DMS53 (cell line): ENCODE measurements around the gene PADI1.
"Not testable (repeated sequence)": the region's sequence is repeated elsewhere in the genome, so short reads cannot be mapped to it uniquely, and the experiment has no call there.

Experiments used
- DNase-seq: peaks from one replicate; lab custom pipeline; 2025; lab: John Stamatoyannopoulos, UW

PADI1 gene

DNA sequence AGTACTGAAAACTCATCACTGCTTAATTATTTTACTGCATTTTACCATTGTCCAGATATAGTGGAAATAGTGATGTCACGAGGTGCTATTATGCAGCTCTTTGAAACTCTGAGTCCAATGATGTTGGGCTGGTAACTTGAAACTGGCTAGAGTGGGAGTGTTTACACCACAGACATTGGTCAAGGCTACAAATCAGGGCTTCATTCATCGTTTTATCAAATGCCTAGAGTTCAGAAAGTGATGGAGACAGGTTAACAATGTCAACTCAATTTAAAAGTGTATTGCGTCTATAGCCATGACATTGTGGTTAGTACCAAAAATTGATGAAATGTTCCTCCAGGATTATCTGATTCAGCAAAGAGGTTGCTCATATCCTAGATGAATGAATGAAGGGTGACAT, 12.7 kb downstream of the PADI1 start:
- DNase-seq = no peak

DNA sequence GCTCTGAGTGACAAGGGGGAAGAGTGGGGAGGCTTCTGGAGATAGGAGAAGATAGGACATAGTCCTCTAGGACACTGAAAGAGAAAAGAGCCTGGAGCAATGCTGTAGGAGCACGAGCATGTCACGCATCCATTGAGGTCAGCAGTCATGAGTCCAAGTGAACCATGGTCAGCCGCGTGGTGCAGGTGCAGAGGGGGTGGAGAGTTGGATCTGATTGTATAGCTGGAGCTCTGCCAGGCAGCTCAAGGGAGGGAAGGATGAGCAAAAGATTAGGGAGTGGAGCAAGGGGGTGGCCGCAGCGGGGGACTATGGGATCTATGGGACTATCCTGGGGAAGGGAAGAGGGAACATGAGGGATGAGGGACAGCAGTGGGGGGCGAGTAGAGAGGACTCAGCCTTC, 14.0 kb downstream of the PADI1 start:
- DNase-seq = peak; percentile 44

DNA sequence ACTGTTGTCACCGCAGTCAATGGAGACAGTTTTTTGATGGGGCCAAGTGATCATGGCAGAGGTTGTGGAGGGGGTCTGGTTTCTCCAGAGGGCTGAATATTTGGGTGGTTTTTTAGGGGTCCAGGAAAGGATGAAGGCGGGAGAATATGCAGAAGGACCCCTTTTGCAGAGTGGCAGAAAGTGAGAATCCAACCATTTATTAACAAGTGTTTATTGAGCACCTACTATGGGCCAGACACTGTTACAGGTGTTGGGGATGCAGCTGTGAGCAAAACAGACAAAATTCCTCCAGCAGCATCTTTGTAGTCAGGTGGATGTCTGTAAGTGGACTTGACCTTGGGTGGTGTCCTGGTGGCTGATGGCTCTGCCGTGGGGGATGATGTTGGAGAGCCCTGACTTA, 15.4 kb downstream of the PADI1 start:
- no peak for DNase-seq

DNA sequence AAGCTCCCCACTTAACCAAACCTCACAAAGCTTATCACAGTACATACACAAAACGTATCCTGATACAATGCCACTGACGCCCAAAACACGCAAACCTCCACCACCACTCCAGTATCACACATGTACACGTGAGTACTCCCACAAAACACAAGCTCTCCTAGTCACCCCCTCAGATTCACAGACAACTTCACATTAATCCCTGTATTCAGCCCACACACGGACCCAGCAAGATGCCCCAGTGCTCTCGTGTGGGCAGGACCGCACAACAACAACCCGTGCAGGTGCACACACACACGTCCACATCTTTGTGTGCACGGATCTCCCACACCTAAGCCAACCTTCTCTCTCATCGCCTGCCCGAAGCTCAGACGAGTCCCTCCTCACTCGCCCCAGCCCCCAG, 17.6 kb downstream of the PADI1 start:
- DNase-seq = no peak

DNA sequence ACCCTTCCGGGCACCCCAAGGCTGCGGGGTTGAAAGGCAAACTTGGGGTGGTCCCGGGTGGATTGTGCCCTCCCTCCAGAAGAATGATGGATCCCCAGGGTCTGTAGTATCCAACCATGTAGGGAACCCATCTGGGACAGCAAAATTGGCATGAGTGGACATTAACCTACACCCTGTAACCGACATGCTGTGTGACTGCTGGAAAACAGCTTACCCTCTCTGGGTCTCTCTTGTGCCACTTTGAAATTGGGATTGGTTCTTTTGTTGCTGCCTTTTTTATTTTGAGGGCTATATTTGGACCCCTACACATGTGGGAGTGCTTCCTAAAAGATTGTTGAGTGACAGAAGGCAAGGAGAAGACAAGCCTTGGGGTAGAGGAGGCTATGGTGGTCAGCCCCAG, 19.5 kb downstream of the PADI1 start:
- DNase-seq = no peak

DNA sequence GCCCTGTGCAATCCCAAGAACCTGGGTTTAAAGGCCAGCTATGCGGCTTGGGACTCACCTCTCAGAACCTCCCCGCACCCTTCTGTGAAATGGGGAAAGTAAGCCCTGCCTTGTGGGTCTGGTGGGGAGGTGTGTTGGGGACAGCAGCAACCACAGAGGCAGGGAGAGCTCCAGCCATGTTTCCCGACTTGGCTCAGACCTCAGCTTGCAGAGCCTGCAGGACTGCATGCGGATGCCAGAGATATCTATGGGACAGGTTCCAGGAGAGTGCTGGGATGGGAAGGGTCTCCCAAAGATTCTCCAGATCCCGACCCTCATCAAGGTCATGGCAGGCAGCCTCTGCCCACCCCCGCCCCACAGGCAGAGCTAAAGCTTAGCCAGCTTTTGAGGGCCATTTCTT, 20.2 kb downstream of the PADI1 start:
- no peak for DNase-seq

DNA sequence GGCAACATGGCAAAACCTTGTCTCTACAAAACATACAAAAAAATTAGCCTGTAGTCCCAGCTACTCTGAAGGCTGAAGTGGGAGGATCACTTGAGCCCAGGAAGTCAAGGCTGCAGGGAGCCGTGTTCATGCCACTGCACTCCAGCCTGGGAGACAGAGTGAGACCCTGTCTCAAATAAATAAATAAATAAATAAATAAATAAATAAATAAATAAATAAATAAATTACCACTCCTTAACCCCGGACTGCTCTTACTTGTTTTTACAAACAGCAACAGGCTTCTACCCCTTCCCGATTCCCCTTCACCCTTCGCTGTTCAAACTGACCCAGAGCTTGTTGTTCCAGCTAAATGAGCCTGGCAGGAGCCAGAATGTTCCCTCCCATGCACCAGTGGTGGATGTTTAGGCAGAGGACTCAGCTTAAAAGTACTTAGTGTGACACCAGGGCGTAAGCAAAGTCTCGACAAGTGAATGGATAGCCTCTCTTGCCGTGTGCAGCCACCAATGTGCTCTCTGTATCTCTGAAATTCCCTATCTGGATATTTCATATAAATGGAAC, 22.5 kb downstream of the PADI1 start:
- DNase-seq = peak; percentile 38

DNA sequence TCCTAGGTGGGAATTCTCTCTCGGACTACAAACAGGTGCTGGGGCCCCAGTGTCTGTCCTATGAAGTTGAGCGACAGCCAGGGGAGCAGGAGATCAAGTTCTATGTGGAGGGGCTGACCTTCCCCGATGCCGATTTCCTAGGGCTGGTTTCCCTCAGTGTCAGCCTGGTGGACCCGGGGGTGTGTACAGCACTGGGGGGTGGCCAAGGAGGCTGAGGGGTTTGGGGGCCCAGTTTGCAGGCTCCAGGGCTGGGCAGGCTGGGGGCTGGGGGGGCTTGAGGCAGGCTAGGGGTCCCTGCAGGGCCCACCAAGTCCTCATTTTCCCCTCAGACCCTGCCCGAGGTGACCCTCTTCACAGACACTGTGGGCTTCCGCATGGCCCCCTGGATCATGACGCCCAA, 23.7 kb downstream of the PADI1 start:
- no peak for DNase-seq

DNA sequence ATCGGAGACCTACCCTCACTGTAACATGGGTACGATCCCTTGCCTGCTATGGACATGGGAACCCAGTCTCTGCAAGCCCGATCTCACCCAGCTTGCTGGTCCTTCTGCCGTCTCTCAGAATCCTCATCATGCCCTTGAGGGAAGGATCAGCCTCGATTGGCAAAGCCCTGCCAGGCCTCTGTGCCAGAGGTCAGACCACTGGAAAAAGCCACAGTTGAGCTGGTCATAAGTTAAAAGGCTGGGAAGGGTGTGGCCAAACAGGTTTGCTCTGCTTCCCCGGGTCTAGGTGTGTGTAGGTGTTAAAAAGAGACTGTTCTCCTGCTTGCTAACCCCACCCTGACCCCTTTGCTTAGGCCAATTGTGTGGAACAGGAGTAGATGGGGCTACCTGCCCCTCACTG, 24.5 kb downstream of the PADI1 start:
- DNase-seq = no peak

DNA sequence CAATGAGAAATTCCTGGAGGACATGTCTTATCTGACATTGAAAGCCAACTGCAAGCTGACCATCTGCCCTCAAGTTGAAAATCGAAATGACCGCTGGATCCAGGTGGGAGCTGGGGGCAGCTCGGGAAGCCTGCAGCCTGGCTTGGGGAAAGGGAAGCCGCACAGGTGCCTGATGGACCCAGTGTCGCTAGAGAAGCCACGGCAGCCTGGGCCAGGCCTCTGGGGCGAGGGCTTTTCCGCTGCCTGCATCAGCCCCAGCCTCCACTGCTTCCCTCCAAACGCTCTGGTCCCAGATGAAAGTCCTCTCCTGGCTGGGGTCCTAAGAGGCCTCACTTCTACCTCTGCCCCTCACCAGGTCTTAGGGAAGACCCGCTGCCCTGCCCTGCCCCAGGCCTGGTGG, 25.2 kb downstream of the PADI1 start:
- no peak for DNase-seq

DNA sequence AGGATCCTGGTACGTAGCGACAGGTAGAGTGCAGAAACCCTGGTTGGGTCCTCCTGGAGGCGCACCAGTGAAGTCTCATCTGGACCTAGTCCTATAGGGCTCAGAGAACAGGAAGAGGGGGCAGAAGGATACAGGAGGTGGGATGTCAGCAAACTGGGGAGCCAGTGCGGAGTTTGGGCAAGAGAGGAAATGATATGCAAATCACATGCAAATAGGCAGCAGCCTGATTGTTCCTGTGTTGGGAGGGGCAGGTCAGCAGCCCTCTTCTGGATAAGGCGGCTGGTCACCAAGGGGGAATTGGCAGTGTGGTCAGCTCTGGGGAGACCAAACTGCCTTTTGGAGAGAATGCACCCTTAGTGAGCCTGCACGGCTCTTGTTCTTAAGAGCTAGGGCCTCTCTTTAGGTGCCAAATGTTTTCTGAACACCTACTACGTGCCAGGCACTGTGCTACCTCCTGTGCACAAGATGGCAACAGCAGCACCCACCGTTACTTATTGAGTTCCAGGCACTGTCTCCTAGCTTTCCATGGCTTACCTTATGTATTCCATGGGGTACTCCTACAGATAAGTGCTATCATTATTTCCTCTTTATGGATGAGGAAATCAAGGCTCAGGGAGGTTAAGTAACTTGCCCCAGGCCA, 25.9 kb downstream of the PADI1 start:
- DNase-seq = no peak

DNA sequence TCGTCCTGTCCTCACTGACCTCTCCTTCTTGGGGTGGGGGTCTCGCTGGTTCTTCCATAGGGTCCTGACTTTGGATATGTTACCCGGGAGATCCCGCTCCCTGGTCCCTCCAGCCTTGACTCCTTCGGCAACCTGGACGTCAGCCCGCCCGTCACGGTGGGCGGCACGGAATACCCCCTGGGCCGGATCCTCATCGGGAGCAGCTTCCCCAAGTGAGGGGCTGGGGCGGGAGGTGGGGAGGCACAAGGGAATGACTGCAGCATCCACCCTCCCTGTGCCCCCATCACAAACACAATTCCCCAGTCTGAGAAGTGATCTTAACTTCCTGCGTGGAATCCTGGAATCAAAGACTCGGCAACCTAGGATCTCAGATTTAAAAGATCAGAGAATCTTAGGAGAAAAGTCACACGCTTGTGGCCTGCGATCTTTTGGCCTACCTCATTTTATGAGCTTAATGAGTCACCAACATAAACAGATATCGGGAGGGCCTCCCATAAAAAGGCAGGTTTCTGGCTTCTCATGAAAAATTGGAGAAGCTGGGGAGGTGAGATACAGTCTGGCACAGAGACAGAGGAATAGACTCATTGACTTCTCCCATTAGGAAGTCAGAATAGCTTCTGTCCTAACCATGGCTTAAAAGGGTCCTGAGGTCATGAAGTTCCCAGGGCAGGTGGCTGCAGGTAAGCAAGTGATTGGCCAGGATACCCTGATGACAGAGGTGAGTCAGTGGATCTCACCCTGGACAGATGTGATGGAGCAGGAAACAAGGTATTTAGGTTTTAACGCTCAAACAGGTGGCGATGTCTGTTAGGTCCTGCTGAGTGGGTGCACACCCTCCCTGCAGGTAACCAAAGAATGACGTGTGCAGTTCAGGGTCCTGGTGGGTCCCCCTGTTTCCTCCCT, 28.1 kb downstream of the PADI1 start:
- DNase-seq = peak; percentile 91

DNA sequence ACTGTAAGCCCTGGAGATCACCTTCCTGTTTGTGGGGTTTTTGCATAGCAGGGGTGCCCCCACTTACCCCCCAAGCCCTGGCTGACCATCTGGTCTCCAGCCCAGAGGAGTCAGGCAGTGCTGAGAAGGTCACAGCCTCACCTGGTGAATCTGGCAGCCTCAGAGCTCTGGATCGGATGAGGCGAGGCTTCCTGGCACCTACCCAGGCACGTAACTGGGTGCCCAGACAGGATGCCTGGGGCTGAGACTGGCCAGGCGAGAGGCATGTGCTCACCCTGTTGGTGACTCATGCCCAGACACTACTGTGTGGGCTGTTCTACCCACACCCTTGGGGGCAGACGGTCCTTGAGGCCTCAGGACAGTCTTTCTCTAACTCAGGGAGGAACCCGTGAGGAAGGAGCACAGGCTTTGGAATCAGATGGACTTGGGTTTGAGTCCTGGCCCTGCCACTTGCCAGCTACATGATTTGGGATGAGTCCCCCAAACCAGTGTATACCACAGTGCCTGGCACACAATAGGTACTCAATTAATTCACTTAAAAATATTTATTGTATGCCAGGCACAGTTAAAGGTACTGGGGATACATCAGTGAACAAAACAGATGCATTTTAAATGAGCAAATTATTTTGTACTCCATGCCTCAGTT, 28.9 kb downstream of the PADI1 start:
- DNase-seq = peak; percentile 94

DNA sequence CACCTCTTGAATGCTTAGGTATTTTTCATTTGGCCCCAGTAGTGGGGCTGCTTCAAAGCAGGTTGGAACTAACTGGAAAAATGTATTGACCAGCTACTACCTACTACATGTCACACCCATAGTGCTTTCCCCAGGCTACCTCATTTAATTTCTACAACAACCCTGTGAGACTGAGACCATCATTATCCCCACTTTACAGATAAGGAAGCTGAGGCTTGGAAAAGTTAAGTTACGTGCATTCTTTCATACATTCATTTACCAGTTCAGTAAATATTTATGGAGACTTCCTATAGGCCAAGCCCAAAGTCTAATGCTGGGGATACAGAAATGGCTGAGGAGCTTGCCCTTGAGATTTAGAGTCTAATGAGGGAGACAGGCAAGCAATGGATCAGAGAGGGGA, 29.5 kb downstream of the PADI1 start:
- no peak for DNase-seq

DNA sequence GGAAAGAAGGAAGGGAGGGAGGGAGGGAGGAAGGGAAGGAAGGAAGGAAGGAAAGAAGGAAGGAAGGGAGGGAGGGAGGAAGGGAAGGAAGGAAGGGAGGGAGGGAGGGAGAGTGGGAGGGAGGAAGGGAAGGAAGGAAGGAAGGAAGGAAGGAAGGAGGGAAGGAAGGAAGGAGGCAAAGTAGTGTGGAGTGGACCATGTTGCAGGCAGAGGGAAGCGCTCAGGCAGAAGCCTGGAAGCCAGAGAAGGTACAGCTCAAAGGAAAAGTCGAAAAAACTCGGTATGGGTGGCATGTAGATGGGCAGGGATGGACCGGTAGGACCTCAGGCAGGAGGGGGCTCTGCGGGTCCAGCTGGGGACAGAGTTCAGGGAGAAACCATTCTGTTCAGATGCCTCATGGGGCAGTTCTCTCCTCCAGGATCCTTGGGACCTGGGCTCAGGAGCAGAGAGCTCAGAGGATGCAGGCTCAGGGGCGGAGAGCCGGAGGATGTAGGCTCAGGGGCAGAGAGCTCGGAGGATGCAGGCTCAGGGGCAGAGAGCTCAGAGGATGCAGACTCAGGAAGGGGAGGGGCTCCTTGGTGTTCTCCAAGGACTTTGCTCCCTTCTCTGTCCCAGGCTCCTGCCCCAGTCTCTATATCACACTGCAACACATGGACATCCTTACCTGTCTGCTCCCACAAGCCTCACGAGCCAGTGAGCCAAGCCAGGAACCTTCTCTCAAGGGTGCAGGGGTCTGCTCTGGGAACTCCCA, 30.4 kb downstream of the PADI1 start:
- DNase-seq = no peak

DNA sequence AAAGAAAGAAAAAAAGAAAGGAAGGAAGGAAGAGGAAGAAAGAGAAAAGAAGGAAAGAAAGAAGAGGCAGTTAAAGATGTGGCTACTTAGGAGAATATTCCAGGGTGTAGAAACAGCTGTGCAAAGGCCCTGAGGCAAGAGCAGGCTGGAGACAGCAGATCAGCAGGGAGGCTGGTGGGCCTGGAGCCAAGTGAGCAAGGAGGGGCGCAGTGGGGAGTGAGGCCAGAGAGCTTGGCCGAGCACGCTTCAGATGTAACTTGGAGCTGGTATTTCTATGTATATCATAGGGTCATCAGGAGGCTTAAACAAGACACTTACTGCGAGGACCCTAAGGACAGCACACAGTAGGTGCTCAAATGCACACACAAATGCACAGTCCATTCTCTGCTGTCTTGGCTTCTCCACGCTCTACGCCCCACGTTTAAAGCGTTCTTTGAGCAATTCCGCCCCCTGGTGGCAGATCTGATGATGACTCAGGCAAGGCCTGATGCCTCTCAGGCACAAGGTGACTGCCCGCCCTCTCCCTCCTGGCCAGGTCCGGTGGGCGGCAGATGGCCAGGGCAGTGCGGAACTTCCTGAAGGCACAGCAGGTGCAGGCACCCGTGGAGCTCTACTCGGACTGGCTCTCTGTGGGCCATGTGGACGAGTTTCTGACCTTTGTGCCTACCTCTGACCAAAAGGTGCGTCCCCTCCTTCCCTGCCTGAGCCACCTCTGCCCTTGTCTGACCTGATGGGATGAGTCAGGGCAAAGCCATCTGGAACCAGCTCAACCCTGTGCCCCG, 32.0 kb downstream of the PADI1 start:
- DNase-seq = peak; percentile 94

DNA sequence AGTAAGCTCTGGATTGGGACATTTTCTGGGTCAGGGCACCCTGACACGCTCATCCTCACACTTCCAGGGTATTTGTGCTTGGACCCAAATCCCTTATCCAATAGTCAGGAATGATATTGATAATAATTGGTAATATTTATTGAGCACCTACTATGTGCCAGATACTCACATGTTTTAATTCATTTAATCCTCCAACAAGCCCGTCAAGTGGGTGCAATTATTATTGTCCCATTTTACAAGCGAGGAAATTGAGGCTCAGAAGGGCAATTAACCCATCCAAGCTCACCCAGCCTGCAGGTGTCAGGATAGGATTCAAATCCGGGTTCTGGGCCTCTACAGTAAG, 32.6 kb downstream of the PADI1 start:
- no peak for DNase-seq

DNA sequence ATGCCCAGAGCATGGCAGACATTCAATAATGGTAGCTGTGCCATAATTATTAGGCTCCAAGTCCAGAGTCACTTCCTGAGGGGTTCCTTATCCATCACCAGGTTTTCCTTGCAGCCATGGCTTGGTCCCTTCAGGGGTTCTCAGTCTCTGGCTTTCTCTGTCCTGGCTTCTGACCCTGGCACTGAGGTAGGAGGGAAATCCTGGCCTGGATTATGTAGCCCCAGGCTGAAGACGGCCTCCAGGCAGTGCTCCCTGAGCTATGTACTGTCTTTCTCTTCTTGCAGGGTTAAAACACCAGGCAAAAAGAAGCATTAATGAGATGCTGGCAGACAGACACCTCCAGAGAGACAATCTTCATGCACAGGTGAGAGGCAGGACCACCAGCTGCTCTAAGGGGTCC, 34.5 kb downstream of the PADI1 start:
- peak; percentile 89 for DNase-seq

DNA sequence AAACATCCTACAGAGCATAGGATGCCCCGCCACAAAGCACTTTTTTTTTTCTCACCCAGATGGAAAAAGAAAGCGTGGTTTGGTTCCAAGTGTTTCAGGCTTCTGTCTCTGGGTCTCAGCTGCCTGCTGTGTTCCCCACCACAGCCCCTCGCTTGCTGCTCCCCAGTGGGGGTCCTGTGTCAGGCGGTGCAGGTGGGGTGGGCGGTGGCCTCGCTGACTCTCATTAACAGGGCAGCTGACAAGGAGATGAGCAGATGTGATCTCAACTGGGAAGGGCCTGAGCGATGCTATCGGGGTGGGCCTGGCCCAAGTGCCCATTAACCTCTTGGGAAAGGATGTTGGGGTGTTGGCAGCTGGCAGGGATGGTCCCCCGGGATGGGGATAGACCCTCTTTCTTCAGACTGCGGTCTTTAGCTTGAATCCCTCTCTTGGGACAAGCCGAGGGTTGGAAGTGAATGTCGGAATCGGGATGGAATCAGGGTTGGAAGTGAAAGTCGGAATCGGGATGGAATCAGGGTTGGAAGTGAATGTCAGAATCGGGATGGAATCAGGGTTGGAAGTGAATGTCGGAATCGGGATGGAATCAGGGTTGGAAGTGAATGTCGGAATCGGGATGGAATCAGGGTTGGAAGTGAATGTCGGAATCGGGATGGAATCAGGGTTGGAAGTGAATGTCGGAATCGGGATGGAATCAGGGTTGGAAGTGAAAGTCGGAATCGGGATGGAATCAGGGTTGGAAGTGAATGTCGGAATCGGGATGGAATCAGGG, 36.3 kb downstream of the PADI1 start:
- not testable (repeated sequence) for DNase-seq

DNA sequence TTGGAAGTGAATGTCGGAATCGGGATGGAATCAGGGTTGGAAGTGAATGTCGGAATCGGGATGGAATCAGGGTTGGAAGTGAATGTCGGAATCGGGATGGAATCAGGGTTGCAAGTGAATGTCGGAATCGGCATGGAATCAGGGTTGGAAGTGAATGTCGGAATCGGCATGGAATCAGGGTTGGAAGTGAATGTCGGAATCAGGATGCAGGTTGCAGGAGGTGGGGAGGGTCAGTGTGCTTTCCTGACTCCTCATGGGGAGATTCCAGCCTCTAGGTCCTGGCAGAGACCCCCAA, 36.8 kb downstream of the PADI1 start:
- not testable (repeated sequence) for DNase-seq

DNA sequence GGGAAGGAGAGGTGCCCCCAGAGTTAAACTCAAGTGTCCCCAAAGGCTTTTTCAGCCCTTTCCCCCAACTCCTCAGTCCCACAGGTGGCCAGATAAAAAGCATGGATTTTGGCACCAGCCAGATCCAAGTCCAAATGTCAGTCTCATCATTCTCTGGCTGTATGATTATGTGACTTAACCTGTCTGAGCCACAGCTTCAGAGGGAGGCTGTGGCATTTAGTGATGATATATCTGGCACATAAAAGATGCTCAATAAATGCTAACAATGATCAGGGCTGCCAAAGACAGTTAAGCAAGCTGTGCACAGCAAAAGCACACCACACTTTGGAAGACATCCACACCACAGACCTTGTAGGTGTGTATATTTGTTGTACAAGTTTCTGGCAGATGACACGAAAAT, 38.3 kb downstream of the PADI1 start:
- DNase-seq = no peak
